H1 (cell line): ENCODE measurements around the gene NAALADL1. TPM values are rescaled to one million over a fixed set of nuclear protein-coding genes. Genes with fewer than 3 reads are reported as not detected.

Experiments used
- CTCF ChIA-PET: fragments of 300-600 bp; sonication (Branson Sonifier 250); formaldehyde crosslinking; loops from one replicate; lab custom pipeline; 2021; ENCODE audit not compliant: partially characterized antibody; lab: Charles Lee
- POLR2A ChIA-PET: fragments of 300-600 bp; sonication (Branson Sonifier 250); formaldehyde crosslinking; loops from one replicate; lab custom pipeline; 2021; ENCODE audit warnings: inconsistent platforms; ENCODE audit not compliant: partially characterized antibody; lab: Charles Lee
- DNase-seq, 2 experiments: peaks; one replicate each; pipeline versions ENCODE4 v3.0.0 to v3.0.0-alpha.2; 2010 to 2022; ENCODE audit warnings: low spot score in 2 of 2, low read depth in 1 of 2, mixed read lengths in 1 of 2
- FAIRE-seq: peaks from 2 replicates; lab custom pipeline; 2011; peaks lifted over from hg19 to GRCh38; lab: Jason Lieb, UNC
- H2AFZ ChIP-seq: 2 replicates; pipeline ENCODE4 v1.8.1; 2012; ENCODE audit warnings: low read length, inconsistent platforms
- H2AK5ac ChIP-seq: 2 replicates; pipeline ENCODE4 v1.6.1; 2013; ENCODE audit warnings: low read depth, low read length
- H2BK120ac ChIP-seq: replicated peaks from 2 replicates; pipeline ENCODE3; 2013; ENCODE audit warnings: low read depth, low read length, inconsistent platforms
- H2BK12ac ChIP-seq: 2 replicates; pipeline ENCODE4 v1.6.1; 2013; ENCODE audit warnings: low read depth, low read length
- H2BK15ac ChIP-seq: 2 replicates; pipeline ENCODE4 v1.6.1; 2013; ENCODE audit warnings: low read length
- H2BK20ac ChIP-seq: 2 replicates; pipeline ENCODE4 v1.6.1; 2013; ENCODE audit warnings: low read length
- H2BK5ac ChIP-seq: 2 replicates; pipeline ENCODE4 v1.6.1; 2013; ENCODE audit warnings: low read depth, low read length
- H3K14ac ChIP-seq: 2 replicates; pipeline ENCODE4 v1.6.1; 2013; ENCODE audit warnings: inconsistent platforms; ENCODE audit not compliant: insufficient read length
- H3K18ac ChIP-seq: 2 replicates; pipeline ENCODE4 v1.6.1; 2013; ENCODE audit warnings: low read length; ENCODE audit errors: extremely low read depth
- H3K23ac ChIP-seq: 2 replicates; pipeline ENCODE4 v1.6.1; 2013; ENCODE audit warnings: inconsistent platforms; ENCODE audit not compliant: insufficient read length
- H3K23me2 ChIP-seq: 2 replicates; pipeline ENCODE4 v1.6.1; 2013; ENCODE audit warnings: low read depth, low read length
- H3K27ac ChIP-seq: 2 replicates; pipeline ENCODE4 v1.6.1; 2011; ENCODE audit warnings: low read depth, low read length, inconsistent platforms
- H3K27me3 ChIP-seq, 4 experiments: replicated peaks in 1 of 4; 1 replicate in 1 of 4; 2 replicates in 3 of 4; pipeline versions ENCODE4 v1.6.1 to v1.8.1; 2011 to 2013; ENCODE audit warnings: low read length in 3 of 4, mild to moderate bottlenecking in 3 of 4, inconsistent platforms in 2 of 4, mixed read lengths in 2 of 4, moderate library complexity in 1 of 4; ENCODE audit not compliant: control insufficient read depth in 3 of 4, insufficient read depth in 3 of 4; ENCODE audit errors: extremely low read depth in 1 of 4
- H3K36me3 ChIP-seq, 4 experiments: 2 replicates each; pipeline versions ENCODE4 v1.6.1 to v1.8.1; 2011 to 2013; ENCODE audit warnings: mild to moderate bottlenecking in 4 of 4, low read length in 3 of 4, moderate library complexity in 2 of 4, control low read depth in 1 of 4, inconsistent platforms in 1 of 4; ENCODE audit not compliant: insufficient read depth in 4 of 4, control insufficient read depth in 2 of 4
- H3K4ac ChIP-seq: replicated peaks from 2 replicates; pipeline ENCODE3; 2013; ENCODE audit warnings: low read length, low read depth, mixed read lengths, inconsistent platforms; ENCODE audit not compliant: insufficient read length
- H3K4me1 ChIP-seq, 4 experiments: replicated peaks in 1 of 4; 1 replicate in 1 of 4; 2 replicates in 3 of 4; pipeline versions ENCODE4 v1.6.1 to v1.8.1; 2011 to 2013; ENCODE audit warnings: low read length in 3 of 4, inconsistent platforms in 2 of 4, mixed read lengths in 1 of 4; ENCODE audit not compliant: insufficient read depth in 4 of 4, control insufficient read depth in 3 of 4
- H3K4me2 ChIP-seq, 2 experiments: 2 replicates each; pipeline versions ENCODE4 v1.6.1 to v1.8.1; 2011 to 2013; ENCODE audit warnings: low read depth in 2 of 2, low read length in 2 of 2, control low read depth in 1 of 2, inconsistent platforms in 1 of 2, mild to moderate bottlenecking in 1 of 2; ENCODE audit not compliant: insufficient read depth in 1 of 2
- H3K4me3 ChIP-seq, 4 experiments: fragments of 200-600, 300-600 bp in 1 of 4; sonication (generic), shearing (Covaris generic), sonication (Bioruptor Twin) in 1 of 4; 2 replicates each; pipeline versions ENCODE4 v1.5.1 to v1.8.1; 2011 to 2016; ENCODE audit warnings: low read length in 4 of 4, low read depth in 3 of 4, control low read depth in 2 of 4, inconsistent platforms in 2 of 4, mild to moderate bottlenecking in 2 of 4, mixed read lengths in 1 of 4, moderate library complexity in 1 of 4; ENCODE audit not compliant: insufficient read depth in 2 of 4; ENCODE audit errors: extremely low read depth in 1 of 4
- H3K56ac ChIP-seq: replicated peaks from 2 replicates; pipeline ENCODE3; 2013; ENCODE audit warnings: low read depth, mild to moderate bottlenecking, mixed read lengths, low read length, inconsistent platforms; ENCODE audit not compliant: insufficient read length
- H3K79me1 ChIP-seq: 2 replicates; pipeline ENCODE4 v1.6.1; 2013; ENCODE audit warnings: low read depth, low read length, control low read depth
- H3K79me2 ChIP-seq, 2 experiments: 2 replicates each; pipeline versions ENCODE4 v1.6.1 to v1.8.1; 2012 to 2013; ENCODE audit warnings: low read length in 2 of 2, mild to moderate bottlenecking in 2 of 2, inconsistent platforms in 1 of 2; ENCODE audit not compliant: insufficient read depth in 2 of 2, control insufficient read depth in 1 of 2
- H3K9ac ChIP-seq, 4 experiments: replicated peaks in 1 of 4; 1 replicate in 1 of 4; 2 replicates in 3 of 4; pipeline versions ENCODE4 v1.6.1 to v1.8.1; 2011 to 2013; ENCODE audit warnings: low read depth in 3 of 4, low read length in 3 of 4, control low read depth in 2 of 4, mild to moderate bottlenecking in 2 of 4, moderate library complexity in 2 of 4, inconsistent platforms in 1 of 4; ENCODE audit errors: extremely low read depth in 1 of 4
- H3K9me3 ChIP-seq, 2 experiments: 2 replicates each; pipeline versions ENCODE4 v1.6.1 to v1.8.1; 2012 to 2013; ENCODE audit warnings: mild to moderate bottlenecking in 2 of 2, moderate library complexity in 2 of 2, control low read depth in 1 of 2, inconsistent platforms in 1 of 2, low read depth in 1 of 2, low read length in 1 of 2, mixed read lengths in 1 of 2; ENCODE audit not compliant: insufficient read depth in 2 of 2
- H4K20me1 ChIP-seq, 2 experiments: replicated peaks in 1 of 2; 2 replicates each; pipeline versions ENCODE3 to v1.8.1; 2011 to 2013; ENCODE audit warnings: inconsistent platforms in 2 of 2, low read length in 2 of 2, mild to moderate bottlenecking in 1 of 2; ENCODE audit not compliant: insufficient read depth in 2 of 2, control insufficient read depth in 1 of 2
- H4K5ac ChIP-seq: 2 replicates; pipeline ENCODE4 v1.6.1; 2013; ENCODE audit warnings: low read length, low read depth, mixed read lengths, inconsistent platforms; ENCODE audit not compliant: insufficient read length
- H4K8ac ChIP-seq: 2 replicates; pipeline ENCODE4 v1.8.0; 2013; ENCODE audit warnings: mild to moderate bottlenecking, moderate library complexity, low read length, inconsistent platforms; ENCODE audit not compliant: insufficient read depth; ENCODE audit errors: extremely low read depth
- H4K91ac ChIP-seq: replicated peaks from 2 replicates; pipeline ENCODE3; 2013; ENCODE audit warnings: low read length, mixed read lengths, inconsistent platforms; ENCODE audit not compliant: insufficient read length
- ASH2L ChIP-seq: fragments of 200-600, 300-600 bp; sonication (generic); IDR thresholded peaks from one replicate; pipeline ENCODE4 v1.7.1; 2017; ENCODE audit warnings: low read length
- EGR1 ChIP-seq: IDR thresholded peaks from 2 replicates; pipeline ENCODE4 v1.6.1; 2011; ENCODE audit warnings: low read depth, low read length, borderline replicate concordance
- EZH2 ChIP-seq: fragments of 200-600 bp; sonication (generic); IDR thresholded peaks from 2 replicates; pipeline ENCODE4 v1.7.1; 2012; ENCODE audit warnings: low read depth, mild to moderate bottlenecking, moderate library complexity, low read length, inconsistent platforms; ENCODE audit not compliant: severe bottlenecking
- GABPA ChIP-seq: IDR thresholded peaks from 2 replicates; pipeline ENCODE4 v1.6.1; 2011; ENCODE audit warnings: mild to moderate bottlenecking, low read length, moderate library complexity, borderline replicate concordance; ENCODE audit not compliant: insufficient read depth
- HDAC2 ChIP-seq, 2 experiments: fragments of 300-600 bp in 1 of 2; sonication (generic) in 1 of 2; IDR thresholded peaks; 2 replicates each; pipeline ENCODE4 v1.6.1; 2011 to 2012; ENCODE audit warnings: low read depth in 2 of 2, low read length in 2 of 2, mild to moderate bottlenecking in 2 of 2, moderate library complexity in 2 of 2, borderline replicate concordance in 1 of 2, inconsistent platforms in 1 of 2
- JUN ChIP-seq: IDR thresholded peaks from 2 replicates; pipeline ENCODE4 v1.6.1; 2011; ENCODE audit warnings: low read depth, mild to moderate bottlenecking, improper control_type of control experiment, low read length
- NRF1 ChIP-seq: IDR thresholded peaks from 2 replicates; pipeline ENCODE4 v1.6.1; 2011; ENCODE audit warnings: mild to moderate bottlenecking, low read depth, low read length, improper control_type of control experiment
- PHF8 ChIP-seq: fragments of 200-600 bp; sonication (generic); conservative IDR thresholded peaks from 2 replicates; pipeline ENCODE4 v1.7.1; 2012; ENCODE audit warnings: low read depth, mild to moderate bottlenecking, inconsistent platforms, low read length, moderate library complexity
- POLR2A ChIP-seq, 2 experiments: IDR thresholded peaks; 1 replicate in 1 of 2; 2 replicates in 1 of 2; pipeline ENCODE4 v1.6.1; 2011; ENCODE audit warnings: low read depth in 2 of 2, low read length in 2 of 2, mild to moderate bottlenecking in 2 of 2; ENCODE audit errors: control extremely low read depth in 1 of 2
- RFX5 ChIP-seq: IDR thresholded peaks from 2 replicates; pipeline ENCODE4 v1.6.1; 2011; ENCODE audit warnings: low read depth, low read length, improper control_type of control experiment, borderline replicate concordance
- SIRT6 ChIP-seq: IDR thresholded peaks from one replicate; pipeline ENCODE4 v1.7.1; 2012; ENCODE audit warnings: low read length, inconsistent platforms
- SIX5 ChIP-seq: IDR thresholded peaks from 2 replicates; pipeline ENCODE4 v1.6.1; 2011; ENCODE audit warnings: mild to moderate bottlenecking, low read depth, low read length
- SRF ChIP-seq: IDR thresholded peaks from 2 replicates; pipeline ENCODE4 v1.6.1; 2011; ENCODE audit warnings: mild to moderate bottlenecking, low read depth, low read length, moderate library complexity
- WGBS, 2 experiments: shearing (Covaris generic) in 1 of 2; methylation state at CpG; one replicate each; pipeline versions ENCODE4 v1.1.6 to v1.1.7; 2013 to 2015; ENCODE audit warnings: low lambda C conversion rate in 2 of 2, mixed read lengths in 2 of 2, inconsistent platforms in 1 of 2, low coverage in 1 of 2, missing lambda C conversion rate in 1 of 2; ENCODE audit not compliant: insufficient replicate concordance in 2 of 2, insufficient coverage in 1 of 2, insufficient read length in 1 of 2; ENCODE audit errors: extremely low coverage in 1 of 2, missing lambda C conversion rate in 1 of 2; 5-methylcytosine and 5-hydroxymethylcytosine counted together
- polyA plus RNA-seq, 7 experiments: library from polyadenylated mRNA; depleted of rRNA in 3 of 7; stranded (reverse) in 5 of 7; unstranded in 2 of 7; fragments of >200 nt in 5 of 7; fragments of 200-250 nt in 2 of 7; gene quantifications; 1 replicate in 5 of 7; 2 replicates in 1 of 7; 4 replicates in 1 of 7; pipeline versions ENCODE4 v1.2.1 to v1.2.3, GENCODE V29; 2011 to 2013; ENCODE audit warnings: missing spikeins in 2 of 7, mixed read lengths in 2 of 7
- total RNA-seq: library from RNA; stranded (reverse); fragmentation: NEBNext Ultra II Directional; extraction: Animal tissue kit (Norgen Biotek cat#: 25700); gene quantifications from 2 replicates; pipeline ENCODE4 v1.2.1, GENCODE V29; 2021
- TF ChIP-seq, protein P1 (sequence below): IDR thresholded peaks from 2 replicates; pipeline ENCODE4 v1.6.1; 2012; ENCODE audit warnings: inconsistent platforms

NAALADL1 gene
- total and polyA plus RNA-seq, 2 of the 8 experiments (the other 6 are each of a cell fraction or from before 2014, with no cell fraction given) = 7.5 to 9.9 TPM

DNA sequence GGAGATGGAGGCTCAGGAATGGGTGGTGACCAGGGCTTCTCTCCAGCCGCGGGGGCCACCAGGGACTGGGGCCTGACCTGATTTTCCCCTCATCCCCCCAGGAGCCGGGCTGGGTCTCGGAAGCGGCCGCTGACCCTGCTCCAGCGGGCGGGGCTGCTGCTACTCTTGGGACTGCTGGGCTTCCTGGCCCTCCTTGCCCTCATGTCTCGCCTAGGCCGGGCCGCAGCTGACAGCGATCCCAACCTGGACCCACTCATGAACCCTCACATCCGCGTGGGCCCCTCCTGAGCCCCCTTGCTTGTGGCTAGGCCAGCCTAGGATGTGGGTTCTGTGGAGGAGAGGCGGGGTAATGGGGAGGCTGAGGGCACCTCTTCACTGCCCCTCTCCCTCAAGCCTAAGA lies 29.5 kb upstream of the NAALADL1 start:
- CTCF ChIA-PET = interaction anchor here (2.2 kb wide), 1 partner anchor 20 kb away, joined by 6 read pairs; no protein-coding TSS in a partner anchor

More for the DNA sequence above, 29.5 kb upstream of the NAALADL1 start:
- Histone ChIP-seq H3K18ac (no peak overlapping the region), H4K5ac (no peak overlapping the region), H3K27ac (no peak overlapping the region), H4K8ac (no peak overlapping the region), H3K23ac (no peak overlapping the region), H4K20me1 (peaks cover 0 to 4% of the 10 kb centered on the region in 2 experiments), H2BK12ac (no peak overlapping the region), H3K4ac (no peak overlapping the region), H3K23me2 (peaks cover 8% of the 10 kb centered on the region), H3K4me2 (no peak overlapping the region), H3K79me2 (peaks cover 7 to 13% of the 10 kb centered on the region in 2 experiments), H3K14ac (no peak overlapping the region)
- POLR2A ChIA-PET = interaction anchor here (6.7 to 16.8 kb wide), 3 partner anchors 10 to 27 kb away, joined by 50 to 230 read pairs (median 186); partner anchors contain the start of genes CDCA5, TM7SF2, VPS51 and ZFPL1
- no peak for DNase-seq
- TF ChIP-seq EZH2 (no peak), NRF1 (no peak), EGR1 (no peak), RFX5 (no peak), SRF (no peak), HDAC2 (IDR thresholded peaks at IDR 0.05; ENCODE audit: borderline replicate concordance in 1 of 2, low read depth in 2 of 2, low read length in 2 of 2) (no peak), ASH2L (no peak), PHF8 (no peak), GABPA (no peak), JUN (no peak), POLR2A (IDR thresholded peaks at IDR 0.05; ENCODE audit: control extremely low read depth in 1 of 2, low read depth in 2 of 2, low read length in 2 of 2) (no peak), SIRT6 (no peak), SIX5 (no peak)
- TF ChIP-seq, protein P1, sequence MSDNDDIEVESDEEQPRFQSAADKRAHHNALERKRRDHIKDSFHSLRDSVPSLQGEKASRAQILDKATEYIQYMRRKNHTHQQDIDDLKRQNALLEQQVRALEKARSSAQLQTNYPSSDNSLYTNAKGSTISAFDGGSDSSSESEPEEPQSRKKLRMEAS = no peak
- TF ChIP-seq, all 59 proteins: peak for 0
- H2AK5ac ChIP-seq = no peak overlapping the region
- H2BK120ac ChIP-seq = no peak overlapping the region
- FAIRE-seq = no peak
- H3K56ac ChIP-seq = no peak overlapping the region
- no peak overlapping the region for H2AFZ ChIP-seq
- no peaks in the 10 kb centered on the region for H3K9me3 ChIP-seq
- peaks cover 14% of the 10 kb centered on the region for H3K79me1 ChIP-seq
- peaks cover 2 to 14% (median 11%) of the 10 kb centered on the region in 4 experiments; a peak in 6 of 8 replicates for H3K36me3 ChIP-seq
- no peak overlapping the region for H2BK5ac ChIP-seq
- no peak overlapping the region for H3K9ac ChIP-seq
- WGBS, 2 experiments = 96% methylated on average over 15 of the region's 15 CpGs; no CpG with 5 or more reads in 1 of the 2 experiments
- H3K4me1 ChIP-seq = peaks cover 0 to 7% (median 3%) of the 10 kb centered on the region in 4 experiments; a peak in 5 of 7 replicates
- no peak overlapping the region for H2BK20ac ChIP-seq
- no peak overlapping the region for H2BK15ac ChIP-seq
- no peak overlapping the region for H3K4me3 ChIP-seq
- H4K91ac ChIP-seq = no peak overlapping the region
- no peaks in the 10 kb centered on the region for H3K27me3 ChIP-seq
